OCI-LY1 (cell line): ENCODE measurements around the gene CLDN34.

Source experiments
- H2AFZ ChIP-seq: fragments of 200-600 bp; sonication (generic), shearing (Covaris generic); 2 replicates; pipeline ENCODE4 v1.6.0; 2014; ENCODE audit warnings: antibody characterized with exemption, mild to moderate bottlenecking, low read length
- H3F3A ChIP-seq: fragments of 200-600 bp; sonication (generic), shearing (Covaris generic); 2 replicates; pipeline ENCODE4 v1.6.0; 2014; ENCODE audit warnings: mild to moderate bottlenecking, antibody characterized with exemption, low read length, moderate library complexity; ENCODE audit not compliant: insufficient read depth
- H3K27ac ChIP-seq: fragments of 200-600 bp; sonication (generic); 2 replicates; pipeline ENCODE4 v1.5.1; 2014; ENCODE audit warnings: low read length, mixed run types, mild to moderate bottlenecking, low read depth; ENCODE audit not compliant: poor library complexity, severe bottlenecking
- H3K27me3 ChIP-seq: fragments of 200-600 bp; sonication (generic); 2 replicates; pipeline ENCODE4 v1.6.0; 2014; ENCODE audit warnings: antibody characterized with exemption, mild to moderate bottlenecking, low read length, moderate library complexity; ENCODE audit not compliant: insufficient read depth
- H3K36me3 ChIP-seq: fragments of 200-600 bp; sonication (generic); 2 replicates; pipeline ENCODE4 v1.6.1; 2014; ENCODE audit warnings: mild to moderate bottlenecking, antibody characterized with exemption, low read length, moderate library complexity, mixed read lengths; ENCODE audit not compliant: insufficient read depth
- H3K4me1 ChIP-seq: fragments of 200-600 bp; sonication (generic); 2 replicates; pipeline ENCODE4 v1.5.1; 2014; ENCODE audit warnings: mild to moderate bottlenecking, low read length, moderate library complexity; ENCODE audit not compliant: insufficient read depth, severe bottlenecking
- H3K4me2 ChIP-seq: fragments of 200-600 bp; sonication (generic), shearing (Covaris generic); 2 replicates; pipeline ENCODE4 v1.6.1; 2014; ENCODE audit warnings: low read length
- H3K4me3 ChIP-seq: fragments of 200-600 bp; sonication (generic); 2 replicates; pipeline ENCODE4 v1.5.1; 2014; ENCODE audit warnings: low read length, low read depth, mild to moderate bottlenecking, mixed read lengths; ENCODE audit not compliant: poor library complexity, severe bottlenecking
- H3K79me2 ChIP-seq: fragments of 200-600 bp; shearing (Covaris generic); 2 replicates; pipeline ENCODE4 v1.6.1; 2016; ENCODE audit warnings: mixed run types, low read length, mixed read lengths; ENCODE audit not compliant: insufficient read depth
- H3K9ac ChIP-seq: fragments of 200-600 bp; sonication (generic), shearing (Covaris generic); 2 replicates; pipeline ENCODE4 v1.6.1; 2014; ENCODE audit warnings: mild to moderate bottlenecking, low read length, mixed read lengths
- H3K9me2 ChIP-seq: fragments of 200-600 bp; sonication (generic), shearing (Covaris generic); 2 replicates; pipeline ENCODE4 v1.6.1; 2014; ENCODE audit warnings: low read depth, mild to moderate bottlenecking, low read length, mixed read lengths
- H3K9me3 ChIP-seq: fragments of 200-600 bp; shearing (Covaris generic); 2 replicates; pipeline ENCODE4 v1.6.1; 2014; ENCODE audit warnings: low read length, mixed read lengths
- H4K20me1 ChIP-seq: fragments of 200-600 bp; sonication (generic), shearing (Covaris generic); 2 replicates; pipeline ENCODE4 v1.6.0; 2016; ENCODE audit warnings: mild to moderate bottlenecking, low read length; ENCODE audit not compliant: insufficient read depth
- CTCF ChIP-seq: fragments of 200-600 bp; sonication (generic), shearing (Covaris generic); IDR thresholded peaks from 2 replicates; pipeline ENCODE4 v1.5.1; 2017; ENCODE audit warnings: mild to moderate bottlenecking, antibody characterized with exemption, low read length, moderate library complexity, mixed read lengths
- EZH2 ChIP-seq: fragments of 200-600 bp; sonication (generic), shearing (Covaris generic); IDR thresholded peaks from 2 replicates; pipeline ENCODE4 v1.8.0; 2017; ENCODE audit warnings: borderline replicate concordance, mixed run types, mild to moderate bottlenecking, antibody characterized with exemption, low read length, moderate library complexity, mixed read lengths

The CLDN34 gene

GRCh38 chrX:9992061-9992460, 24.9 kb downstream of the CLDN34 start:
- H3K27ac ChIP-seq: no peak overlapping the region
- H4K20me1 ChIP-seq: no peaks in the 10 kb centered on the region
- H3K9ac ChIP-seq: no peak overlapping the region
- H3K27me3 ChIP-seq: no peaks in the 10 kb centered on the region
- TF ChIP-seq CTCF: no peak
- no peak for TF ChIP-seq EZH2
- no peaks in the 10 kb centered on the region for H3F3A ChIP-seq
- no peaks in the 10 kb centered on the region for H3K9me2 ChIP-seq
- no peaks in the 10 kb centered on the region for H3K79me2 ChIP-seq
- no peaks in the 10 kb centered on the region for H3K36me3 ChIP-seq
- H3K9me3 ChIP-seq: no peaks in the 10 kb centered on the region
- H3K4me2 ChIP-seq: no peak overlapping the region
- H3K4me3 ChIP-seq: no peak overlapping the region
- no peaks in the 10 kb centered on the region for H3K4me1 ChIP-seq
- H2AFZ ChIP-seq: no peak overlapping the region

DNA sequence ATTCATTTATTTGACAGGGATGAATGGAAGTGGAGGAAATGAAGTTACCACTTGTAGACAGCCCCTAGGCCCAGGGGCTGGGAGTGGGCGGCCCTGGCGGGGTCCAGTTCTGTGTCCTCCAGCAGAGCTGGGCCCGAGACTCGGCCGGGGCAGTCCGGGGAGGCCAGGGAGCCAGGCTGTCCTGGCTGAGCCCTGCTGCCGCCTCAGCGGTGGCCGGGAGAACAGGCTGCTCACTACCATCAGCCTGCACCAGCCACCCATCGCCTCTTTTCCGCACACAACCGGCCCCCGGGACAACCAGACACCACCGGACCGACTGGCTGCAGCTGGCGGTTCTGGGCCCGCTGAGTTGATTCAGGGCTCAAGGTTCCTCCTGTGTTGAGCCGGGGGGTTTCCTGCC, 25.6 kb downstream of the CLDN34 start:
- no peaks in the 10 kb centered on the region for H4K20me1 ChIP-seq
- H3K27me3 ChIP-seq: no peaks in the 10 kb centered on the region
- TF ChIP-seq CTCF (no peak), EZH2 (no peak)
- H3K9me3 ChIP-seq: no peaks in the 10 kb centered on the region
- no peaks in the 10 kb centered on the region for H3K79me2 ChIP-seq
- H3K27ac ChIP-seq: no peak overlapping the region
- no peaks in the 10 kb centered on the region for H3K36me3 ChIP-seq
- H3K4me2 ChIP-seq: no peak overlapping the region
- H3F3A ChIP-seq: no peaks in the 10 kb centered on the region
- no peak overlapping the region for H2AFZ ChIP-seq
- no peak overlapping the region for H3K9ac ChIP-seq
- no peaks in the 10 kb centered on the region for H3K9me2 ChIP-seq
- H3K4me3 ChIP-seq: no peak overlapping the region
- H3K4me1 ChIP-seq: no peaks in the 10 kb centered on the region

DNA sequence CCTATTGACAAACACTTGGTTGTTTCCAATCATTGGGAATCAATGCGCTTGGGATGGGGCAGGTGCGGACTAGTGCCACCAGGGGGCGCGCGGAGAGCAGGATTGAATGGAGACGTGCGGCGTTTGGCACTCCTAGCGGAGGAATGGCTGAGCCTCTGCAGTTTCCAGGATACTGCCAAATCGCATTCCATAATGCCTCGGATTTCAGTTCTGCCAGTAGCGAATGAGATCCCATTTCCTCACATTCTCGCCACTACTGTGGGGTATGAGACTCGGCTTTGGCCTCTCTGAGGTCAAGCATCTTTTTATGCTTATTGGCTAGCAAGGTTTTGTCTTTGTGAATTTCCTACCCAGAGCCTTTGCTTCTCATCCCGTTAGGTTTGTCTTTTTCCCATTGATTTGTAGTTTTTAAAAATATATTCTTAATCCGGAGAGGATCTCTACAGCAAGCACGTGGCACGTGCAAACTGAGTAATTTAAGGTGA, 28.7 kb downstream of the CLDN34 start:
- H3K79me2 ChIP-seq: no peaks in the 10 kb centered on the region
- H3K4me2 ChIP-seq: no peak overlapping the region
- H3K9me2 ChIP-seq: no peaks in the 10 kb centered on the region
- no peak overlapping the region for H3K27ac ChIP-seq
- no peaks in the 10 kb centered on the region for H3K27me3 ChIP-seq
- no peak overlapping the region for H3K4me3 ChIP-seq
- TF ChIP-seq EZH2: no peak
- peak; percentile 79 for TF ChIP-seq CTCF
- H3K9ac ChIP-seq: no peak overlapping the region
- H4K20me1 ChIP-seq: no peaks in the 10 kb centered on the region
- H2AFZ ChIP-seq: no peak overlapping the region
- H3K4me1 ChIP-seq: no peaks in the 10 kb centered on the region
- no peaks in the 10 kb centered on the region for H3K36me3 ChIP-seq
- H3F3A ChIP-seq: no peaks in the 10 kb centered on the region
- H3K9me3 ChIP-seq: no peaks in the 10 kb centered on the region
